ENCODE results near the gene ZBTB47.

- TF ChIP-seq, protein P1, sequence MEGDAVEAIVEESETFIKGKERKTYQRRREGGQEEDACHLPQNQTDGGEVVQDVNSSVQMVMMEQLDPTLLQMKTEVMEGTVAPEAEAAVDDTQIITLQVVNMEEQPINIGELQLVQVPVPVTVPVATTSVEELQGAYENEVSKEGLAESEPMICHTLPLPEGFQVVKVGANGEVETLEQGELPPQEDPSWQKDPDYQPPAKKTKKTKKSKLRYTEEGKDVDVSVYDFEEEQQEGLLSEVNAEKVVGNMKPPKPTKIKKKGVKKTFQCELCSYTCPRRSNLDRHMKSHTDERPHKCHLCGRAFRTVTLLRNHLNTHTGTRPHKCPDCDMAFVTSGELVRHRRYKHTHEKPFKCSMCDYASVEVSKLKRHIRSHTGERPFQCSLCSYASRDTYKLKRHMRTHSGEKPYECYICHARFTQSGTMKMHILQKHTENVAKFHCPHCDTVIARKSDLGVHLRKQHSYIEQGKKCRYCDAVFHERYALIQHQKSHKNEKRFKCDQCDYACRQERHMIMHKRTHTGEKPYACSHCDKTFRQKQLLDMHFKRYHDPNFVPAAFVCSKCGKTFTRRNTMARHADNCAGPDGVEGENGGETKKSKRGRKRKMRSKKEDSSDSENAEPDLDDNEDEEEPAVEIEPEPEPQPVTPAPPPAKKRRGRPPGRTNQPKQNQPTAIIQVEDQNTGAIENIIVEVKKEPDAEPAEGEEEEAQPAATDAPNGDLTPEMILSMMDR (IDR thresholded peaks at IDR 0.05; ENCODE audit: poor library complexity), result no peak
- no peak for TF ChIP-seq EZH2phosphoT487 (IDR thresholded peaks at IDR 0.05; ENCODE audit: low read depth, severe bottlenecking, unreplicated experiment)
Measured at GRCh38 chr3:42651248-42652091, 2.0 kb upstream of the ZBTB47 start.

All from hepatocyte (in vitro differentiated cells).